Vagina (tissue), 2 donors: ENCODE measurements around the gene TTLL6. TPM values are rescaled to one million over a fixed set of nuclear protein-coding genes. Genes with fewer than 3 reads are reported as not detected.
A peak's percentile ranks its signal among the peaks of the same experiment; 100 is the strongest.

Experiments used
- DNase-seq, 2 donors: peaks; one replicate each; pipeline ENCODE4 v3.0.0-alpha.2; 2017; ENCODE audit errors: extremely low spot score in 2 of 2
- H3K27ac ChIP-seq: fragments of 200-600 bp; sonication (generic); one replicate; pipeline ENCODE4 v1.5.1; 2019
- H3K27me3 ChIP-seq: fragments of 200-600 bp; sonication (generic); one replicate; pipeline ENCODE4 v1.5.1; 2019
- H3K36me3 ChIP-seq, 2 donors: fragments of 200-600 bp; sonication (generic); one replicate each; pipeline ENCODE4 v1.5.1; 2017 to 2019
- H3K4me1 ChIP-seq: fragments of 200-600 bp; sonication (generic); one replicate; pipeline ENCODE4 v1.5.1; 2019
- H3K4me3 ChIP-seq, 2 donors: fragments of 200-600 bp; sonication (generic); 1 replicate in 1 of 2; 2 replicates in 1 of 2; pipeline ENCODE4 v1.5.1; 2016 to 2019
- H3K9me3 ChIP-seq: fragments of 200-600 bp; sonication (generic); one replicate; pipeline ENCODE4 v1.5.1; 2019
- POLR2A ChIP-seq, 2 donors: fragments of 450-650 bp; IDR thresholded peaks; one replicate each; pipeline ENCODE4 v1.6.1; 2017; ENCODE audit warnings: antibody characterized with exemption in 2 of 2, mild to moderate bottlenecking in 2 of 2, moderate library complexity in 2 of 2
- POLR2AphosphoS5 ChIP-seq, 2 donors: sonication (generic); formaldehyde crosslinking; IDR thresholded peaks; one replicate each; pipeline ENCODE4 v1.9.0; 2017; ENCODE audit warnings: antibody characterized with exemption in 2 of 2, mild to moderate bottlenecking in 2 of 2, low read depth in 1 of 2; ENCODE audit not compliant: insufficient read depth in 1 of 2
- intact Hi-C: fragments of 100-400 bp; cut with DNase I; formaldehyde crosslinking; loops from one replicate; pipeline ENCODE4 v1.15.1; 2023
- total RNA-seq: library from RNA; depleted of rRNA; stranded (reverse); fragments of >200 nt; gene quantifications from one replicate; pipeline ENCODE4 v1.2.3, GENCODE V29; 2016
- TF ChIP-seq, protein P1 (sequence below), 3 experiments: fragments of 450-650 bp in 2 of 3; fragments of 200-600 bp in 1 of 3; sonication (generic) in 1 of 3; IDR thresholded peaks; one replicate each; pipeline ENCODE4 v1.5.1; 2017 to 2019; ENCODE audit warnings: antibody characterized with exemption in 3 of 3, mild to moderate bottlenecking in 2 of 3, moderate library complexity in 2 of 3

Gene TTLL6
- total RNA-seq, 1 donor from 2014 or later, result 0.49 TPM

GRCh38 chr17:48816438-48816773 is 623 bp downstream of the TTLL6 start:
- no peak for DNase-seq
- TF ChIP-seq, protein P1, sequence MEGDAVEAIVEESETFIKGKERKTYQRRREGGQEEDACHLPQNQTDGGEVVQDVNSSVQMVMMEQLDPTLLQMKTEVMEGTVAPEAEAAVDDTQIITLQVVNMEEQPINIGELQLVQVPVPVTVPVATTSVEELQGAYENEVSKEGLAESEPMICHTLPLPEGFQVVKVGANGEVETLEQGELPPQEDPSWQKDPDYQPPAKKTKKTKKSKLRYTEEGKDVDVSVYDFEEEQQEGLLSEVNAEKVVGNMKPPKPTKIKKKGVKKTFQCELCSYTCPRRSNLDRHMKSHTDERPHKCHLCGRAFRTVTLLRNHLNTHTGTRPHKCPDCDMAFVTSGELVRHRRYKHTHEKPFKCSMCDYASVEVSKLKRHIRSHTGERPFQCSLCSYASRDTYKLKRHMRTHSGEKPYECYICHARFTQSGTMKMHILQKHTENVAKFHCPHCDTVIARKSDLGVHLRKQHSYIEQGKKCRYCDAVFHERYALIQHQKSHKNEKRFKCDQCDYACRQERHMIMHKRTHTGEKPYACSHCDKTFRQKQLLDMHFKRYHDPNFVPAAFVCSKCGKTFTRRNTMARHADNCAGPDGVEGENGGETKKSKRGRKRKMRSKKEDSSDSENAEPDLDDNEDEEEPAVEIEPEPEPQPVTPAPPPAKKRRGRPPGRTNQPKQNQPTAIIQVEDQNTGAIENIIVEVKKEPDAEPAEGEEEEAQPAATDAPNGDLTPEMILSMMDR (IDR thresholded peaks at IDR 0.05), result no peak
- TF ChIP-seq POLR2AphosphoS5 (IDR thresholded peaks at IDR 0.05; ENCODE audit: insufficient read depth in 1 of 2, low read depth in 1 of 2) (no peak), POLR2A (IDR thresholded peaks at IDR 0.05) (no peak)
- peaks cover 12% of the 10 kb centered on the region for H3K4me1 ChIP-seq
- intact Hi-C loops, result loop anchor here (5.0 kb wide), 1 partner anchor 61 kb away; no protein-coding TSS in a partner anchor
- H3K36me3 ChIP-seq, result no peaks in the 10 kb centered on the region
- no peaks in the 10 kb centered on the region for H3K9me3 ChIP-seq
- no peaks in the 10 kb centered on the region for H3K27me3 ChIP-seq
- peak overlapping the region; percentile 47 for H3K27ac ChIP-seq
- peak overlapping the region; percentile 45 to 55 for H3K4me3 ChIP-seq

- TF ChIP-seq POLR2AphosphoS5 (IDR thresholded peaks at IDR 0.05; ENCODE audit: insufficient read depth in 1 of 2, low read depth in 1 of 2), result no peak
- TF ChIP-seq POLR2A (IDR thresholded peaks at IDR 0.05), result no peak
- DNase-seq, result no peak
- intact Hi-C loops, result loop anchor here (5.0 kb wide), 1 partner anchor 62 kb away; no protein-coding TSS in a partner anchor
Measured at GRCh38 chr17:48815311-48815710, 1.7 kb downstream of the TTLL6 start.

GRCh38 chr17:48814504-48814903 is 2.5 kb downstream of the TTLL6 start:
- H3K9me3 ChIP-seq, result no peaks in the 10 kb centered on the region
- H3K36me3 ChIP-seq, result no peaks in the 10 kb centered on the region
- TF ChIP-seq, protein P1 (IDR thresholded peaks at IDR 0.05), result peak; percentile 20 to 74 (median 34)
- TF ChIP-seq POLR2AphosphoS5 (IDR thresholded peaks at IDR 0.05; ENCODE audit: insufficient read depth in 1 of 2, low read depth in 1 of 2), result no peak
- no peaks in the 10 kb centered on the region for H3K27me3 ChIP-seq
- H3K4me3 ChIP-seq, result no peak overlapping the region
- no peak overlapping the region for H3K27ac ChIP-seq
- DNase-seq, result no peak
- intact Hi-C loops, result no loop called here
- H3K4me1 ChIP-seq, result peaks cover 12% of the 10 kb centered on the region

More at GRCh38 chr17:48815311-48815710, 1.7 kb downstream of the TTLL6 start:
- Histone ChIP-seq H3K27me3 (no peaks in the 10 kb centered on the region), H3K27ac (no peak overlapping the region), H3K4me3 (no peak overlapping the region), H3K4me1 (peaks cover 12% of the 10 kb centered on the region), H3K36me3 (no peaks in the 10 kb centered on the region), H3K9me3 (no peaks in the 10 kb centered on the region)

- H3K36me3 ChIP-seq, result no peaks in the 10 kb centered on the region
- H3K4me1 ChIP-seq, result peaks cover 5% of the 10 kb centered on the region
- no peak for DNase-seq
- H3K9me3 ChIP-seq, result no peaks in the 10 kb centered on the region
- intact Hi-C loops, result no loop called here
- H3K27ac ChIP-seq, result no peak overlapping the region
- no peak overlapping the region for H3K4me3 ChIP-seq
- H3K27me3 ChIP-seq, result no peaks in the 10 kb centered on the region
- TF ChIP-seq POLR2AphosphoS5 (IDR thresholded peaks at IDR 0.05; ENCODE audit: insufficient read depth in 1 of 2, low read depth in 1 of 2), result no peak
- TF ChIP-seq, protein P1 (IDR thresholded peaks at IDR 0.05), result no peak
- TF ChIP-seq POLR2A (IDR thresholded peaks at IDR 0.05), result no peak
Measured at GRCh38 chr17:48812001-48812400, 5.0 kb downstream of the TTLL6 start.

DNA sequence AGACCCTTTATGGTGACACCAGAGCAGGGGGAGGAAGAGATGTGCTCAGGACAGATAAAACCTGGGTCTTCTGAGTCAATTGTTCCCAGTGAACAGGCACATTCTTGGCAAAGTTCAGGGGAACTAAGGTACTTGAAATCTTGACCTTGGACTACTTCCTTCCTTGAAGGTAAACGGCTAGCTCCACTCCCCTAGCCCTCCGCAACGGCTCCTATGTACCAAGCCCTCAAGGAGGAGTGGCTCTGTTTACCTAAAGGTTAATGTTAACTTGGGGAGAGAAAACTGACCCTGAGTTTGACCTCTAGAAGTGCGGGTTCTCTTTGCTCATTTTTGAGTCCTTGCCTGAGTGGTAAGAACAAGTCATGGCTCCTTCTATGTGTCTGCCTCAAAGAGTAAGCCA is 7.8 kb downstream of the TTLL6 start:
- TF ChIP-seq, protein P1 (IDR thresholded peaks at IDR 0.05), result no peak
- TF ChIP-seq POLR2A (IDR thresholded peaks at IDR 0.05) (no peak), POLR2AphosphoS5 (IDR thresholded peaks at IDR 0.05; ENCODE audit: insufficient read depth in 1 of 2, low read depth in 1 of 2) (no peak)
- no peaks in the 10 kb centered on the region for H3K27me3 ChIP-seq
- no peaks in the 10 kb centered on the region for H3K36me3 ChIP-seq
- no peak for DNase-seq
- no peak overlapping the region for H3K4me3 ChIP-seq
- H3K27ac ChIP-seq, result no peak overlapping the region
- intact Hi-C loops, result no loop called here
- no peaks in the 10 kb centered on the region for H3K4me1 ChIP-seq
- no peaks in the 10 kb centered on the region for H3K9me3 ChIP-seq
